Right renal pelvis (tissue), 4 donors: Measurements from ENCODE around the gene NUAK1. TPM values are rescaled to one million over a fixed set of nuclear protein-coding genes. Genes with fewer than 3 reads are reported as not detected.
A peak's percentile ranks its signal among the peaks of the same experiment; 100 is the strongest.

ENCODE experiments used
- DNase-seq, 4 donors: peaks; one replicate each; pipeline ENCODE4 v3.0.0-alpha.2; 2013; ENCODE audit warnings: low read depth in 4 of 4, low spot score in 3 of 4, missing footprints in 1 of 4
- polyA plus RNA-seq, 4 donors: library from polyadenylated mRNA; unstranded; fragments of 120-200 nt; gene quantifications; one replicate each; pipeline ENCODE4 v1.2.1, GENCODE V29; 2013; ENCODE audit not compliant: insufficient read length in 4 of 4

NUAK1 gene
- polyA plus RNA-seq, 4 donors: 9.9 to 10.9 (median 10.6) TPM

- no peak for DNase-seq
Observed at GRCh38 chr12:106088811-106089485, 49.8 kb downstream of the NUAK1 start.

GRCh38 chr12:106088246-106088808 is 50.4 kb downstream of the NUAK1 start:
- no peak for DNase-seq

- no peak for DNase-seq
Observed at GRCh38 chr12:106086696-106087095, 52.1 kb downstream of the NUAK1 start.

- DNase-seq: no peak
Observed at GRCh38 chr12:106085213-106085612, 53.5 kb downstream of the NUAK1 start.

- no peak for DNase-seq
Observed at GRCh38 chr12:106084759-106085158, 54.0 kb downstream of the NUAK1 start.

GRCh38 chr12:106084014-106084671 is 54.6 kb downstream of the NUAK1 start:
- DNase-seq: no peak

- DNase-seq: no peak
Observed at GRCh38 chr12:106082216-106083175, 56.3 kb downstream of the NUAK1 start.

GRCh38 chr12:106081606-106082005 is 57.1 kb downstream of the NUAK1 start:
- no peak for DNase-seq

GRCh38 chr12:106080791-106081170 is 58.0 kb downstream of the NUAK1 start:
- no peak for DNase-seq

GRCh38 chr12:106080041-106080790 is 58.5 kb downstream of the NUAK1 start:
- DNase-seq: no peak

GRCh38 chr12:106079148-106079738 is 59.5 kb downstream of the NUAK1 start:
- no peak for DNase-seq

- DNase-seq: no peak
Observed at GRCh38 chr12:106078358-106079010, 60.3 kb downstream of the NUAK1 start.

GRCh38 chr12:106074706-106075392 is 63.9 kb downstream of the NUAK1 start:
- DNase-seq: peak; percentile 42 to 73 (median 58)

- DNase-seq: no peak
Observed at GRCh38 chr12:106074361-106074705, 64.4 kb downstream of the NUAK1 start.

- no peak for DNase-seq
Observed at GRCh38 chr12:106073179-106073578, 65.6 kb downstream of the NUAK1 start.

- DNase-seq: no peak
Observed at GRCh38 chr12:106072751-106073150, 66.0 kb downstream of the NUAK1 start.

GRCh38 chr12:106071686-106072085 is 67.1 kb downstream of the NUAK1 start:
- DNase-seq: no peak

- DNase-seq: no peak
Observed at GRCh38 chr12:106070611-106071010, 68.1 kb downstream of the NUAK1 start.

- DNase-seq: no peak
Observed at GRCh38 chr12:106070147-106070546, 68.6 kb downstream of the NUAK1 start.
